Transverse colon (tissue), 4 donors: ENCODE data around the gene OXNAD1. TPM values are rescaled to one million over a fixed set of nuclear protein-coding genes. Genes with fewer than 3 reads are reported as not detected.
A peak's percentile ranks its signal among the peaks of the same experiment; 100 is the strongest.

Source experiments
- DNase-seq: peaks from one replicate; pipeline ENCODE4 v3.0.0-alpha.2; 2019
- H3K27ac ChIP-seq, 4 donors: fragments of 200-600 bp; sonication (generic); 2 replicates each; pipeline ENCODE4 v1.5.1; 2016 to 2018; ENCODE audit warnings: inconsistent platforms in 4 of 4
- H3K27me3 ChIP-seq: fragments of 200-600 bp; sonication (generic); 2 replicates; pipeline ENCODE4 v1.5.1; 2017; ENCODE audit warnings: inconsistent platforms
- H3K36me3 ChIP-seq, 4 donors: fragments of 200-600 bp; sonication (generic); 2 replicates each; pipeline ENCODE4 v1.5.1; 2017 to 2019; ENCODE audit warnings: inconsistent platforms in 4 of 4
- H3K4me1 ChIP-seq, 4 donors: fragments of 200-600 bp; sonication (generic); 2 replicates each; pipeline ENCODE4 v1.5.1; 2017 to 2020; ENCODE audit warnings: inconsistent platforms in 4 of 4
- H3K4me3 ChIP-seq, 4 donors: fragments of 200-600 bp; sonication (generic); 1 replicate in 1 of 4; 2 replicates in 3 of 4; pipeline versions ENCODE4 v1.5.1 to v1.6.1; 2017 to 2019; ENCODE audit warnings: inconsistent platforms in 4 of 4
- H3K9me3 ChIP-seq, 2 donors: fragments of 200-600 bp; sonication (generic); 2 replicates each; pipeline ENCODE4 v1.5.1; 2017 to 2019; ENCODE audit warnings: inconsistent platforms in 2 of 2
- CTCF ChIP-seq, 5 experiments: fragments of 200-600 bp in 3 of 5; fragments of 450-650 bp in 2 of 5; sonication (generic) in 3 of 5; IDR thresholded peaks; 1 replicate in 2 of 5; 2 replicates in 3 of 5; pipeline ENCODE4 v1.5.1; 2016 to 2017; ENCODE audit warnings: antibody characterized with exemption in 5 of 5, inconsistent platforms in 3 of 5, mild to moderate bottlenecking in 2 of 5, moderate library complexity in 1 of 5
- EP300 ChIP-seq: sonication (generic); formaldehyde crosslinking; IDR thresholded peaks from one replicate; pipeline ENCODE4 v1.6.1; 2017; ENCODE audit warnings: antibody characterized with exemption, low read depth
- POLR2A ChIP-seq: fragments of 450-650 bp; IDR thresholded peaks from one replicate; pipeline ENCODE4 v1.6.1; 2016; ENCODE audit warnings: antibody characterized with exemption, mild to moderate bottlenecking, moderate library complexity
- POLR2AphosphoS5 ChIP-seq, 3 donors: sonication (generic); formaldehyde crosslinking; IDR thresholded peaks; one replicate each; pipeline ENCODE4 v1.6.1; 2016; ENCODE audit warnings: antibody characterized with exemption in 3 of 3
- WGBS, 2 donors: methylation state at CpG; one replicate each; pipeline ENCODE4 v1.1.5; 2018; ENCODE audit warnings: low coverage in 1 of 2; 5-methylcytosine and 5-hydroxymethylcytosine counted together
- in situ Hi-C, 4 donors: fragments of 200-750 bp; cut with MboI; loops; one replicate each; pipeline versions ENCODE4 v1.15.0 to v1.15.1; 2017; ENCODE audit warnings: low sequenced_read_pairs in 3 of 4, low pct_ligation_motif_present in 1 of 4, low pct_unique_long_range_greater_than_20kb in 1 of 4
- intact Hi-C: fragments of 100-400 bp; cut with DNase I; formaldehyde crosslinking; loops from one replicate; pipeline ENCODE4 v1.15.1; 2023; ENCODE audit warnings: low total_unique reads
- total RNA-seq, 4 donors: library from RNA; depleted of rRNA; stranded (reverse); fragments of >200 nt; gene quantifications; one replicate each; pipeline ENCODE4 v1.1.0, GENCODE V29; 2016

The OXNAD1 gene
- total RNA-seq, 4 donors from 2014 or later: 20.6 to 91.1 (median 40.0) TPM

- intact Hi-C loops: loop anchor here (1.0 kb wide), 1 partner anchor 263 kb away; no protein-coding TSS in a partner anchor
Observed at GRCh38 chr3:16288664-16289063, 23.7 kb downstream of the OXNAD1 start.

GRCh38 chr3:16289144-16289889 lies 24.3 kb downstream of the OXNAD1 start:
- 83 to 86% methylated on average over 2 of the region's 2 CpGs for WGBS, 2 donors
- intact Hi-C loops (loop anchor here (1.0 kb wide), 1 partner anchor 262 kb away; no protein-coding TSS in a partner anchor), in situ Hi-C loops (loop anchor here in 3 of 4 donors (5.0 to 10.0 kb wide), 2 partner anchors 253 to 265 kb away; no protein-coding TSS in a partner anchor)
- no peak for DNase-seq
- peaks cover 0 to 7% (median 0%) of the 10 kb centered on the region in 4 donors for H3K36me3 ChIP-seq
- H3K4me1 ChIP-seq: peaks cover 0 to 6% (median 0%) of the 10 kb centered on the region in 4 donors
- peaks cover 0 to 6% of the 10 kb centered on the region in 2 donors for H3K9me3 ChIP-seq
- no peak overlapping the region for H3K4me3 ChIP-seq
- H3K27me3 ChIP-seq: no peaks in the 10 kb centered on the region
- H3K27ac ChIP-seq: peak overlapping the region in 1 of 4 donors; percentile 18
- TF ChIP-seq EP300: no peak
- no peak for TF ChIP-seq POLR2AphosphoS5 (IDR thresholded peaks at IDR 0.05)

More at GRCh38 chr3:16288664-16289063, 23.7 kb downstream of the OXNAD1 start:
- Histone ChIP-seq H3K4me1 (peaks cover 0 to 6% (median 0%) of the 10 kb centered on the region in 4 donors), H3K9me3 (peaks cover 0 to 2% of the 10 kb centered on the region in 2 donors), H3K36me3 (peaks cover 0 to 1% (median 0%) of the 10 kb centered on the region in 4 donors), H3K27ac (peak overlapping the region in 3 of 4 donors; percentile 8 to 22 (median 18)), H3K27me3 (no peaks in the 10 kb centered on the region), H3K4me3 (peak overlapping the region in 1 of 4 donors; percentile 21)
- 77% methylated on average over 1 of the region's 1 CpG; no CpG with 5 or more reads in 1 of the 2 donors for WGBS, 2 donors
- TF ChIP-seq CTCF (IDR thresholded peaks at IDR 0.05) (no peak), POLR2AphosphoS5 (IDR thresholded peaks at IDR 0.05) (no peak), EP300 (no peak), POLR2A (no peak)
- in situ Hi-C loops: loop anchor here in 3 of 4 donors (5.0 to 10.0 kb wide), 2 partner anchors 254 to 266 kb away; no protein-coding TSS in a partner anchor
- DNase-seq: no peak

GRCh38 chr3:16290007-16290826 lies 25.2 kb downstream of the OXNAD1 start:
- DNase-seq: peak; percentile 46
- peak overlapping the region in 1 of 4 donors; percentile 7 for H3K27ac ChIP-seq

More at GRCh38 chr3:16290007-16290826, 25.2 kb downstream of the OXNAD1 start:
- Histone ChIP-seq H3K36me3 (peaks cover 0 to 9% (median 2%) of the 10 kb centered on the region in 4 donors), H3K4me3 (no peak overlapping the region), H3K27me3 (no peaks in the 10 kb centered on the region), H3K4me1 (peaks cover 0 to 6% (median 0%) of the 10 kb centered on the region in 4 donors), H3K9me3 (peaks cover 0 to 6% of the 10 kb centered on the region in 2 donors)
- TF ChIP-seq POLR2AphosphoS5 (IDR thresholded peaks at IDR 0.05): no peak
- no peak for TF ChIP-seq EP300
- peak; percentile 52 to 63 (median 61) for TF ChIP-seq CTCF (IDR thresholded peaks at IDR 0.05)
- TF ChIP-seq POLR2A: no peak
- WGBS, 2 donors: 13 to 70% methylated on average over 1 to 3 of the region's 3 CpGs
- intact Hi-C loops (no loop called here), in situ Hi-C loops (loop anchor here in 1 of 4 donors (5.0 kb wide), 1 partner anchor 262 kb away; no protein-coding TSS in a partner anchor)
